Keratinocyte (primary cell): Measurements from ENCODE around the gene MYH9. TPM values are rescaled to one million over a fixed set of nuclear protein-coding genes. Genes with fewer than 3 reads are reported as not detected.

Experiments used
- DNase-seq: peaks from one replicate; pipeline ENCODE4 v3.0.0-alpha.2; 2011; ENCODE audit warnings: low read depth, missing footprints, low spot score
- FAIRE-seq: peaks from 2 replicates; lab custom pipeline; 2011; peaks lifted over from hg19 to GRCh38; lab: Jason Lieb, UNC
- H2AFZ ChIP-seq: 2 replicates; pipeline ENCODE4 v1.6.0; 2012; ENCODE audit warnings: low read length, control low read depth, inconsistent platforms; ENCODE audit not compliant: control insufficient read depth
- H3K27ac ChIP-seq: 2 replicates; pipeline ENCODE4 v1.5.1; 2011; ENCODE audit warnings: low read length; ENCODE audit not compliant: control insufficient read depth, insufficient read depth
- H3K27me3 ChIP-seq: 3 replicates; pipeline ENCODE4 v1.6.0; 2011; ENCODE audit warnings: low read length; ENCODE audit not compliant: control insufficient read depth, insufficient read depth; ENCODE audit errors: extremely low read depth
- H3K36me3 ChIP-seq, 2 experiments: 2 replicates in 1 of 2; 3 replicates in 1 of 2; pipeline ENCODE4 v1.5.1; 2011; ENCODE audit warnings: low read length in 2 of 2, mild to moderate bottlenecking in 1 of 2; ENCODE audit not compliant: control insufficient read depth in 2 of 2, insufficient read depth in 2 of 2; ENCODE audit errors: extremely low read depth in 1 of 2
- H3K4me1 ChIP-seq: 3 replicates; pipeline ENCODE4 v1.5.1; 2011; ENCODE audit warnings: low read length; ENCODE audit not compliant: control insufficient read depth, insufficient read depth; ENCODE audit errors: extremely low read depth
- H3K4me2 ChIP-seq: 3 replicates; pipeline ENCODE4 v1.6.0; 2011; ENCODE audit warnings: low read depth, low read length; ENCODE audit not compliant: control insufficient read depth, insufficient read depth; ENCODE audit errors: extremely low read depth
- H3K4me3 ChIP-seq, 3 experiments: fragments of 200-600 bp in 1 of 3; sonication (generic) in 1 of 3; 2 replicates in 2 of 3; 3 replicates in 1 of 3; pipeline ENCODE4 v1.5.1; 2011 to 2016; ENCODE audit warnings: low read length in 3 of 3, mild to moderate bottlenecking in 3 of 3, control low read depth in 2 of 3, inconsistent platforms in 1 of 3, low read depth in 1 of 3, mixed read lengths in 1 of 3, mixed run types in 1 of 3, moderate library complexity in 1 of 3; ENCODE audit not compliant: control insufficient read depth in 2 of 3, insufficient read depth in 2 of 3; ENCODE audit errors: extremely low read depth in 1 of 3
- H3K79me2 ChIP-seq: 2 replicates; pipeline ENCODE4 v1.6.0; 2012; ENCODE audit warnings: low read length; ENCODE audit not compliant: control insufficient read depth, insufficient read depth
- H3K9ac ChIP-seq: 3 replicates; pipeline ENCODE4 v1.6.0; 2011; ENCODE audit warnings: low read length; ENCODE audit not compliant: control insufficient read depth, insufficient read depth; ENCODE audit errors: extremely low read depth
- H3K9me1 ChIP-seq: 3 replicates; pipeline ENCODE4 v1.6.0; 2011; ENCODE audit warnings: low read length; ENCODE audit not compliant: control insufficient read depth, insufficient read depth; ENCODE audit errors: extremely low read depth
- H3K9me3 ChIP-seq: 2 replicates; pipeline ENCODE4 v1.5.1; 2012; ENCODE audit warnings: low read depth, low read length; ENCODE audit not compliant: control insufficient read depth
- H4K20me1 ChIP-seq: 3 replicates; pipeline ENCODE4 v1.6.0; 2011; ENCODE audit warnings: low read length; ENCODE audit not compliant: control insufficient read depth, insufficient read depth; ENCODE audit errors: extremely low read depth
- EZH2 ChIP-seq: IDR thresholded peaks from one replicate; pipeline ENCODE4 v1.6.1; 2012; ENCODE audit warnings: inconsistent platforms, mild to moderate bottlenecking, low read length, moderate library complexity
- dilution Hi-C: fragments of 300-500 bp; cut with MboI; formaldehyde crosslinking; loops from one replicate; pipeline ENCODE4 v1.7.0; 2020; ENCODE audit warnings: low sequenced_read_pairs; ENCODE audit not compliant: extremely low pct_ligation_motif_present
- polyA plus RNA-seq, 5 experiments: library from polyadenylated mRNA; depleted of rRNA in 3 of 5; stranded (reverse) in 3 of 5; stranded (forward) in 1 of 5; unstranded in 1 of 5; fragments of >200 nt; gene quantifications; 1 replicate in 1 of 5; 2 replicates in 3 of 5; 3 replicates in 1 of 5; pipeline versions ENCODE4 v1.2.1 to v1.2.3, GENCODE V29; 2011 to 2012; ENCODE audit warnings: missing spikeins in 2 of 5, low read depth in 1 of 5, low replicate concordance in 1 of 5
- TF ChIP-seq, protein P1 (sequence below), 3 experiments: IDR thresholded peaks in 1 of 3; conservative IDR thresholded peaks in 1 of 3; optimal IDR thresholded peaks in 1 of 3; 2 replicates in 2 of 3; 3 replicates in 1 of 3; pipeline versions ENCODE3 to v1.5.1; 2011; ENCODE audit warnings: low read length in 3 of 3, mild to moderate bottlenecking in 3 of 3, moderate library complexity in 2 of 3, control low read depth in 1 of 3, inconsistent platforms in 1 of 3; ENCODE audit not compliant: insufficient read depth in 2 of 3; ENCODE audit errors: extremely low read depth in 1 of 3

MYH9 gene
- polyA plus RNA-seq, 1 donor (not counting 4 experiments of a cell fraction or from before 2014, with no cell fraction given): 351 TPM

GRCh38 chr22:36330655-36331305 is 57.0 kb downstream of the MYH9 start:
- H4K20me1 ChIP-seq: peaks cover 8% of the 10 kb centered on the region
- peak overlapping the region; percentile 89 for H3K4me2 ChIP-seq
- H3K36me3 ChIP-seq: peaks cover 24 to 73% of the 10 kb centered on the region in 2 experiments
- H3K79me2 ChIP-seq: peaks cover 69% of the 10 kb centered on the region
- H3K27ac ChIP-seq: peak overlapping the region; percentile 96
- H3K4me3 ChIP-seq: peak overlapping the region in 2 of 3 experiments; percentile 25 to 27
- no peaks in the 10 kb centered on the region for H3K9me3 ChIP-seq
- no peaks in the 10 kb centered on the region for H3K27me3 ChIP-seq
- H3K9me1 ChIP-seq: no peaks in the 10 kb centered on the region
- H3K9ac ChIP-seq: peak overlapping the region; percentile 85
- H2AFZ ChIP-seq: no peak overlapping the region
- DNase-seq (no peak), FAIRE-seq (no peak)
- TF ChIP-seq, protein P1, sequence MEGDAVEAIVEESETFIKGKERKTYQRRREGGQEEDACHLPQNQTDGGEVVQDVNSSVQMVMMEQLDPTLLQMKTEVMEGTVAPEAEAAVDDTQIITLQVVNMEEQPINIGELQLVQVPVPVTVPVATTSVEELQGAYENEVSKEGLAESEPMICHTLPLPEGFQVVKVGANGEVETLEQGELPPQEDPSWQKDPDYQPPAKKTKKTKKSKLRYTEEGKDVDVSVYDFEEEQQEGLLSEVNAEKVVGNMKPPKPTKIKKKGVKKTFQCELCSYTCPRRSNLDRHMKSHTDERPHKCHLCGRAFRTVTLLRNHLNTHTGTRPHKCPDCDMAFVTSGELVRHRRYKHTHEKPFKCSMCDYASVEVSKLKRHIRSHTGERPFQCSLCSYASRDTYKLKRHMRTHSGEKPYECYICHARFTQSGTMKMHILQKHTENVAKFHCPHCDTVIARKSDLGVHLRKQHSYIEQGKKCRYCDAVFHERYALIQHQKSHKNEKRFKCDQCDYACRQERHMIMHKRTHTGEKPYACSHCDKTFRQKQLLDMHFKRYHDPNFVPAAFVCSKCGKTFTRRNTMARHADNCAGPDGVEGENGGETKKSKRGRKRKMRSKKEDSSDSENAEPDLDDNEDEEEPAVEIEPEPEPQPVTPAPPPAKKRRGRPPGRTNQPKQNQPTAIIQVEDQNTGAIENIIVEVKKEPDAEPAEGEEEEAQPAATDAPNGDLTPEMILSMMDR (optimal IDR thresholded peaks at IDR 0.05 in 1 of 3, IDR thresholded peaks at IDR 0.05 in 1 of 3, conservative IDR thresholded peaks at IDR 0.05 in 1 of 3; ENCODE audit: extremely low read depth in 1 of 3, insufficient read depth in 2 of 3, low read length in 3 of 3): no peak
- no peak for TF ChIP-seq EZH2
- dilution Hi-C loops: no loop called here
- peaks cover 100% of the 10 kb centered on the region for H3K4me1 ChIP-seq

- TF ChIP-seq, protein P1 (optimal IDR thresholded peaks at IDR 0.05 in 1 of 3, IDR thresholded peaks at IDR 0.05 in 1 of 3, conservative IDR thresholded peaks at IDR 0.05 in 1 of 3; ENCODE audit: extremely low read depth in 1 of 3, insufficient read depth in 2 of 3, low read length in 3 of 3): no peak
- no peak for TF ChIP-seq EZH2
- Histone ChIP-seq H3K9me1 (no peaks in the 10 kb centered on the region), H3K4me3 (peak overlapping the region in 1 of 3 experiments; percentile 16), H3K9me3 (no peaks in the 10 kb centered on the region), H3K27ac (peak overlapping the region; percentile 96), H4K20me1 (peaks cover 2% of the 10 kb centered on the region), H3K36me3 (peaks cover 21 to 72% of the 10 kb centered on the region in 2 experiments), H3K4me2 (peak overlapping the region; percentile 89), H3K79me2 (peaks cover 70% of the 10 kb centered on the region), H2AFZ (no peak overlapping the region), H3K4me1 (peaks cover 100% of the 10 kb centered on the region), H3K27me3 (no peaks in the 10 kb centered on the region), H3K9ac (peak overlapping the region; percentile 85)
- DNase-seq (no peak), FAIRE-seq (no peak)
- dilution Hi-C loops: no loop called here
Observed at GRCh38 chr22:36330127-36330526, 57.6 kb downstream of the MYH9 start.
